Measurements from ENCODE around the gene CHTF8. TPM values are rescaled to one million over a fixed set of nuclear protein-coding genes. Genes with fewer than 3 reads are reported as not detected.

Gene CHTF8
- polyA plus RNA-seq, 1 of the 3 experiments (the other 2 are of a cell fraction): 83.0 TPM

DNA sequence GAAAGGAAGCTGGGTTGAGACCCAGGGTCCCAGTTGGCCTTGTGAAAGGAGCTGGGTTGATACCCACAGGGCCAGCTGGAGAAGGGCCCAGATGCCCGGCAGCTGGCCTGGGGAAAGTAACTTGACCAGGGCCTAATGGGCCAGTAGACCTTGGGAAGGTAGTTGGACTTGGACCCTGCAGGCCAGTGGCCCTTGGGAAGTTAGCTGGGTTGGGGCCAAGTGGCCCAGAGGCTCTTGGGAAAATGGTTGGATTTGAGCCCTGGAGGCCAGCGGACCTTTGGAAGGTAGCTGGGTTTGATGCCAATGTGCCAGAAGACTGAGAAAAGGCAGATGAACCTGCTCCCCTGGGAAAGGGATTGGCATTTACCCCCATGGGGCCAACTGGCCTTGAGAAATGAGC is 13.4 kb downstream of the CHTF8 start:
- Histone ChIP-seq H3K36me3 (replicated peaks in 1 of 2; ENCODE audit: control insufficient read depth in 1 of 2, insufficient read depth in 2 of 2, low read length in 1 of 2) (peaks cover 51 to 70% of the 10 kb centered on the region in 2 experiments), H3K79me2 (ENCODE audit: insufficient read depth) (peaks cover 36% of the 10 kb centered on the region), H4K20me1 (ENCODE audit: insufficient read depth) (peaks cover 31% of the 10 kb centered on the region), H3K4me2 (no peak overlapping the region), H2AFZ (ENCODE audit: low read depth) (no peak overlapping the region), H3F3A (replicated peaks; ENCODE audit: insufficient read depth) (peaks cover 3% of the 10 kb centered on the region), H3K9ac (no peak overlapping the region), H3K9me2 (no peaks in the 10 kb centered on the region), H3K27me3 (ENCODE audit: insufficient read depth) (no peaks in the 10 kb centered on the region), H3K9me3 (no peaks in the 10 kb centered on the region), H3K4me1 (ENCODE audit: control insufficient read depth in 1 of 2, insufficient read depth in 2 of 2, low read depth in 1 of 2, low read length in 1 of 2) (no peaks in the 10 kb centered on the region), H3K4me3 (ENCODE audit: low read depth in 2 of 2, low read length in 1 of 2) (no peak overlapping the region), H3K27ac (ENCODE audit: low read depth in 2 of 2, low read length in 1 of 2) (no peak overlapping the region)
- ChIA-PET POLR2A (no interaction called here), CTCF (interaction anchor here (0.9 to 7.3 kb wide), 6 partner anchors 11 to 590 kb away, joined by 3 to 91 read pairs (median 4); partner anchors contain the start of gene HAS3)
- DNase-seq: no peak
- 100% methylated on average over 2 of the region's 2 CpGs for WGBS (ENCODE audit: low lambda C conversion rate)
- TF ChIP-seq TAF1 (IDR thresholded peaks at IDR 0.05; ENCODE audit: borderline replicate concordance, low read depth, low read length) (no peak), ZBTB33 (IDR thresholded peaks at IDR 0.05; ENCODE audit: borderline replicate concordance, low read depth) (no peak), MXI1 (IDR thresholded peaks at IDR 0.05; ENCODE audit: low read depth, low read length) (no peak), CTCF (IDR thresholded peaks at IDR 0.05) (no peak), ELF1 (IDR thresholded peaks at IDR 0.05) (no peak), FOXJ3 (CRISPR knock-in tag; IDR thresholded peaks at IDR 0.05) (no peak), REST (IDR thresholded peaks at IDR 0.05; ENCODE audit: low read depth, low read length) (no peak), EP300 (IDR thresholded peaks at IDR 0.05; ENCODE audit: borderline replicate concordance in 1 of 2, low read depth in 1 of 2, low read length in 1 of 2) (no peak), RXRA (IDR thresholded peaks at IDR 0.05; ENCODE audit: borderline replicate concordance, low read depth) (no peak), USF2 (IDR thresholded peaks at IDR 0.05; ENCODE audit: borderline replicate concordance, low read depth, low read length) (no peak), CHD2 (IDR thresholded peaks at IDR 0.05; ENCODE audit: low read length, partially characterized antibody) (no peak), NFIC (IDR thresholded peaks at IDR 0.05; ENCODE audit: borderline replicate concordance) (no peak)
- TF ChIP-seq, protein P1, sequence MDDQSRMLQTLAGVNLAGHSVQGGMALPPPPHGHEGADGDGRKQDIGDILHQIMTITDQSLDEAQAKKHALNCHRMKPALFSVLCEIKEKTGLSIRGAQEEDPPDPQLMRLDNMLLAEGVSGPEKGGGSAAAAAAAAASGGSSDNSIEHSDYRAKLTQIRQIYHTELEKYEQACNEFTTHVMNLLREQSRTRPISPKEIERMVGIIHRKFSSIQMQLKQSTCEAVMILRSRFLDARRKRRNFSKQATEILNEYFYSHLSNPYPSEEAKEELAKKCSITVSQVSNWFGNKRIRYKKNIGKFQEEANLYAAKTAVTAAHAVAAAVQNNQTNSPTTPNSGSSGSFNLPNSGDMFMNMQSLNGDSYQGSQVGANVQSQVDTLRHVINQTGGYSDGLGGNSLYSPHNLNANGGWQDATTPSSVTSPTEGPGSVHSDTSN (IDR thresholded peaks at IDR 0.05): no peak
- TF ChIP-seq, protein P2, sequence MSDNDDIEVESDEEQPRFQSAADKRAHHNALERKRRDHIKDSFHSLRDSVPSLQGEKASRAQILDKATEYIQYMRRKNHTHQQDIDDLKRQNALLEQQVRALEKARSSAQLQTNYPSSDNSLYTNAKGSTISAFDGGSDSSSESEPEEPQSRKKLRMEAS (IDR thresholded peaks at IDR 0.05; ENCODE audit: low read depth): no peak

All from SK-N-SH (cell line).